T follicular helper cell (primary cell): ENCODE data around the gene SLC7A6.
A peak's percentile ranks its signal among the peaks of the same experiment; 100 is the strongest.

Experiments
- DNase-seq: peaks from one replicate; pipeline ENCODE4 v3.0.0-alpha.2; 2020; ENCODE audit warnings: low read depth
- total RNA-seq, 2 experiments: gene quantifications; one replicate each; lab custom pipeline; 2026; lab: John Stamatoyannopoulos, UW

The SLC7A6 gene
- total RNA-seq: 167 to 231 reads per million in 2 experiments

DNA sequence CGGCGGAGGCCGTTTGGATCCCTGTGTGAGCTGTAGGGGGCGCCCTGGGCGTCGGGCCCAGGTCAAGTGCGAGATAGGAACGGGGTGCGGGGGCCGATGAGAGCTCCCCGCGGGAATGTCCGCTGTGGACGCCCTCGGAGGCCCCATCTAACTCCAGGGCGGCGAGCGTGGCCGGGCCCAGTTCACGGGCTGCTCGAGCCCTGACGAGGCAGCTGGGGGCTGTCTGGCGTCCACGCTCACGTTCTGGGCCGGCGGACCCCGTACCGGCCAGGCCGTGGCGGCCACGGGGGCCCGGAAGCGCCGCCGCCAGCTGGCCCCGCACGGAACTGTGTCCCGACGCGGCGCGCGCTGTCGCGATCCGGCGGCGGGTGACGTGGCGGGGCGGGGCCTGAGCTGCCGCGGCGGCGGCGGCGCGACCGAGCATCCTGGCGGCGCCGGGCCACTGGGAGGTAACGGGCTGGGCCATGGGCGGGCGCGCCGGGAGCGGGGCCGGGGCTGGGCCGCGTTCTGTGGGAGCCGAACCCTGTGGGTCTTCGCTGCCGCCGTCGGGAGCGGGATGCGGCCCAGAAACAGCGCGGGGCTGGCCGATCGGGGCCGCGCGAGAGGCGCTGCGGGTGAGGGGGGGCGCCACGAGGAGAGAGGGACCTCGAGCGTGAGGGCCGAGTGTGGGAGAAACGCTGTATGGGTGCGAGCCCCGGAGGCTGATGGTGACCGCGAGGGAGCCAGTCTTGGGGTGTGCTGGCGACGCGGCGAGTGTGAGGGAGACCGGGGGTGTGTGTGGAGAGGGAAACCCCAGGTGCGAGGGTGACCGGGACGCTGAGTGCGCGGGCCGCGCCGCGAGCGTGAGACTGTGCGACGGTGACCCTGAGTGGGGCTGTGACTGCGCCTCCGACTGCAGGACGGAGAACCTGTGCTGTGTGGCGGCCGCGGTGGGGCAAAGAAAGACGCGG, at the start of gene SLC7A6:
SLC7A6 (plus strand) TSS at position 399 of the 950 bp plus-strand sequence. CDS start 10,201 bp downstream, outside the sequence.
- peak; percentile 79 for DNase-seq

DNA sequence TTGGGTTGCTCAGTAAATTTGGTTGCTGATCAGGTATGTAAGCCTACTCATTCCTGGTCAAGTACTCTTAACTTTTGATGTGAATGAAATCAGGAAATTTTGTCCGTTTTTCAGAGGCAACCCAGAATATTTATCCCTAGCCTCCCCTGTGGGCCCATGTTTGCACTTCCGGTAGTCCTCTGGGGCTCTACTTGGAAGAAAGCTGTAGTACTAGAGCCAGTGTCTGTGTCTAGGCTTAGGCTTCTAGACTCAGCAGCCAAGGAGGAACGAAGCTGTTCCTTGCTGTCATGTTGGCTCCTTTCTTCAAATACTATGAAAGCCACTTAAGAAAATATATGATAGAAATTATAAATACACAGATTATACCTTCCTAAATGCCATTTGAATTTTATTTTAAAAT, 49.6 kb upstream of the SLC7A6 start:
- no peak for DNase-seq

DNA sequence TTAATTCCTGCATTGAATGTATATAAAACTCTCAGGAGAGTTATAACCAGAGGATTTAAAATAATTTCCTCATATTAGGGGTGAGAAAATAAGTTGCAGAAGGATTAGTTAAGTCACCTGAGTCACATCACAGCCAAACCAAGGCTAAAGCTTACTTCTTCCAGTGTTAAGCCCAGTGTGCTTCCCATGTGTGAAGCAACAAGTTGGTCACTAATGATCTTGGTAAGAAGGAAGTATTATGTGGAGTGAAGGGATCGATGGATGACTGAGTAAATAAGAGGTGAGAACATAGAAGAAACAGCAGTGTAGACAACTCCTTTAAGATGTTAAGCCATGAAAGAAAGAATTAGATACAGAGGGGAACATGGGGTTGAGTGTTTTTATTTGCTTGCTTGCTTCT, 49.0 kb upstream of the SLC7A6 start:
- no peak for DNase-seq

DNA sequence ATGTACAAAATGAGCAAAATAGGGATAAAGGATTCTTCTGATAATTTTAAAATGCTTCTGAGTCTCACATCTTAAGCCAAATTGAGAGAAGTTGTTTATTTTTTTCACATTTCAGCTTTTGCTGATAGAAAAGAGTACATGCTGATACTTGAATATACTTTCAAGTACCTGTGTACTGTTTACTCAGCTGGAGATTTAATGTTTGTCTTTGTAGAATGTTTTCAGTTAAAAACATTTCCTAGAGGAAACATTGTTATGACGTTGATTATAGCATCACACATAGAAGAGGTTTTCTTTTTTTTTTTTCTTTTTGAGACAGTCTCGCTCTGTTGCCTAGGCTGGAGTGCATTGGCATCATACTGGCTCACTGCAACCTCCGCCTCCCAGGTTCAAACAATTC, 48.1 kb upstream of the SLC7A6 start:
- DNase-seq: no peak

DNA sequence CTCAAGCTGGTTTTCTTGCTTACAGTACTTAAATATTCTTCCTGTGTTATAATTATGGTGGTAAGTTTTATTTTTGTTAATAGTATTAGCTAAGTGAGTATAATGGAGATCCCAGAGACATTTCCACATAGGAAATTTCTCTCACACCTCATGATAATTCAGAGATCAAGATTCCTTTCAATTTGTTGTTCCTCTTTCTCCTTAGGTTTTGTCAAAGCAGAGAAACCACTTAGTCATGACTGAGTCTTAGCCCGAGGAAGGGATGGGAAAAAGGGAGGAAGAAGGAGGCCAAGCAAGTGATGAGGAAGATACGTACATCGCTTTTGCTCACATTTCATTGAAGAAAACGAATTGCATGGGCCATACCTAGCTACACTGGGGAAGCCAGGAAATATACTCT, 46.8 kb upstream of the SLC7A6 start:
- no peak for DNase-seq

DNA sequence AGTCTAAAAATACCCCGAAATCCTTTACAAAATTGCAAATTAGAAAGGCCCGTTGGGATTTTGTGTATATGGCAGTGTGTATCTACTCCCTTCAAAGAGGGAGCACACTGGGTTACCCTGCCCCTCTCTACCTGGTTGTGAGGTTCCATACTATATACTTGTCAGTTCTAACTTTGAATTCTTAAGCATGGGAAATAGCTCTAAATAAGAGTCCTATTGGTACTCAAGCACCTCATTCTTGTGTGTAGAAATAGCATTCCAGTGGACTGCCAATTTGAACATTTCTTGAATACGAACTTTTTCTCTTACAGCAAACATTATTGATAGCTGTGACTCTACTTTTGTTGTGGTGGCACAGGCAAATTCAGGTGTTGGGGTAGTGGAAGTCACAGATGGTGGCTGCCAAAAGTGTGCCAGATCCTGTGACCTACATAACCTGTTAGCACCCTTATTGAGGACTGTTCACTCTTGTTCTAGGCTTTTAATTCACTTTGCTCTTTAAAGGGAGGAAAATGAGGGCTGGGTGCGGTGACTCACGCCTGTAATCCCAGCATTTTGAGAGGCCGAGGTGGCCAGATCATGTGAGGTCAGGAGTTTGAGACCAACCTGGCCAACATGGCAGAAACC, 44.5 kb upstream of the SLC7A6 start:
- DNase-seq: no peak

DNA sequence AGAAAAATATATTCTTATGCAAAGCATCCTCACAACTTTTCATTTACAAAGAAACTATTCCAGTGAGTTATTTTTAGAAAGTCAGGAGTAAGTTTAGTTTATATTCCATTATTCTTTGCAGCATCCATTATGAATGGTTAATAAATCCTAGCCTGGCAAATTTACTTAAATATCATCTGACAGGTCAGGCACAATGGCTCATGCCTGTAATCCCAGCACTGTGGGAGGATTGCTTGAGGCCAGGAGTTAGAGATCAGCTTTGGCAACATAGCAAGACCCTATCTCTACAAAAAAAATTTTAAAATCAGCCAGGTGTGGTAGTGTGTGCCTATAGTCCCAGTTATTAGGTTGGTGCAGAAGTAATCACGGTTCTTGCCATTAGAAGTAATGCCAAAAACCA, 41.3 kb upstream of the SLC7A6 start:
- DNase-seq: no peak

DNA sequence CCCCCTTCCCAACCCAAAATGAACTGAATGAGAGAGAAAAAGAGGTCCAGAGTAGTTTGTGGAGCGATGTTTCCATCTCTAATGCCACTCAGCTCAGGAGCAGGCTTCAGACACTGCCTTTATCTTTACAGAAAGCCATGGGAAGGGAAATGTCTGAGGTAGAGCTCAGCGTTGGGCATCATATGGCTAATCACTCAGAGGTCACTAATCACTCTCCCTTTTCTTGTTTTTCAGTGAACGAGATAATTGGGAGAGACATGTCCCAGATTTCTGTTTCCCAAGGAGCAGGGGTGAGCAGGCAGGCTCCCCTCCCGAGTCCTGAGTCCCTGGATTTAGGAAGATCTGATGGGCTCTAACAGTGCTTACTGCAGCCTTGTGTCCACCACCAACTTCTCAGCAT, 38.2 kb upstream of the SLC7A6 start:
- no peak for DNase-seq

DNA sequence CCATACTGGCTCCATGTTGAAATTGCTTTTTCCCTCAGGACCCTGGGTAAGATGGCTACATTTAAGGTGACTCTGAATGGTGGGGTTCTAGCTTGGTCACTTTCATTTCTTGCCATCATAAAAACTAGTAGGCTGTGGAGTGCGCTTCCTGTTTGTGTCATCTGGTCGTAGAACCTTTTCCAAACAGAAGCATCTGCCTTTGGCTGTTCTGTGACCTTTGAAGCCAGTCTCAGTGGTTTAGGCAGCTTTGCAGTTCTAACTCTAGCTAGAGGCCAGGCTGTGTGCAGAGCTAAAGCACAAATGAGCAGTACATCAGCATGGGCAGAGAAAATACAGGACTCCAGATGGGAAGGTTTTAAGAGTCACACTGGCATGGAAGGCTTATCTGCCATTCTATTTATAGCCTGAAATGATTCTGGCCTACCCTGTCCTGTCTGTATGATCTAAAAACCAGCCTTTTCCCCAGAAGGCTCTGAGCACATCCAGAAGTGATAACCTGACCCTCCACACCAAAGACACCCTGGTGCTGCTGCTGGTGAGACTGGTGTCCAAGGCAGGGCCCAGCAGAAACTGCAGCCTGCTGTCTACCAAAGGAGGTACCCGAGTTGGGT, 37.0 kb upstream of the SLC7A6 start:
- no peak for DNase-seq

DNA sequence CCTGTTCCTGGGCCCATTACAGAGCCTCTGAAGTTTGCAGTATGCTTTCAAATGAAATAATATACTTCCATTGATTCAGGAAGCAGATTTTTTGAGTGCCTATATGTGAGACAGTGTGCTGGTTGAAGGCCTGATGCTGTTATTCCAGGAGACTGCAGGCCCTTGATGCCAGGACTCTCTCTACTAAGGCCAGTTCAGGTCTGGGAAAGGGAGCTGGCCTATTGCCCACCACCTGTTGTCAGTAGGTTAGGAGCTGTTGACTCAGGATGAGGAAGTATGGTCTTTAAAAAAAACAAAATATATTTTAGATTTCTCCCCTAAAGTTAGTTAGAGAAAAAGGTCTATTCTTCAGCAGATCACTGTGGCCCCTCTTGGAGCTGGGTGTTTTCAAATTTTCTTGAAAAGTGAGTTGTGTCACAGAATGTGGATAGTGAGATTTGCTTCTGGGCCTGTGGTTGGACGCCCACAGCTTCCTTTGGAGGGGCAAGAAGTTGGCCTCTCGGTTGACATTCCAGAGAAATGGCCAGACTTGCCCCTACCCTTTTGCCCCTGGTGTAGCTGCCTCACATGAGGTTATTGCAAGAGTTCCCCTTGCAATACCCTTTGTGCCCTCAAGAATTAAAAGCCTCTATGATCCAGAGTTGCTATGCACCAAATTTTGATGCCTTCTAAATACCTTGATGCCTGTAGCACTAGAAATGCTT, 36.3 kb upstream of the SLC7A6 start:
- no peak for DNase-seq

DNA sequence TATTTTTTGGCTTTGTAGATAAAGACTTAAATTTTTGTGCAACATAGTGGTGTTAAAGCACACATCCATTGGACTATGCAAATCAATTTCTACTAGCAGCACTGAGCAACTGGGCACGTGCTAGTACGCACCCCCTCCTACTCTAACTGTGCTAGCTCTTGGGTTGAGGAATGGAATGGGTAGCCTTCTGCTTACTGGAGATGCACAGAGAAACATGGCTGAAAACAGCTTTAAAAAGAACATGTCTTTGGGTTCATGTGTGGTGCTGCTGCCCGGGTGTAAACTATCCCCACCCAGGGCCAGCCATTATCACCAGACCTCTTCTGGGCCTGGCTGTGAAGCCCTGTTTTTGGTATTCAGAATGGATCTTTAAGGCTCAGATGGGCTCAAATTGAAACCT, 35.7 kb upstream of the SLC7A6 start:
- DNase-seq: no peak

DNA sequence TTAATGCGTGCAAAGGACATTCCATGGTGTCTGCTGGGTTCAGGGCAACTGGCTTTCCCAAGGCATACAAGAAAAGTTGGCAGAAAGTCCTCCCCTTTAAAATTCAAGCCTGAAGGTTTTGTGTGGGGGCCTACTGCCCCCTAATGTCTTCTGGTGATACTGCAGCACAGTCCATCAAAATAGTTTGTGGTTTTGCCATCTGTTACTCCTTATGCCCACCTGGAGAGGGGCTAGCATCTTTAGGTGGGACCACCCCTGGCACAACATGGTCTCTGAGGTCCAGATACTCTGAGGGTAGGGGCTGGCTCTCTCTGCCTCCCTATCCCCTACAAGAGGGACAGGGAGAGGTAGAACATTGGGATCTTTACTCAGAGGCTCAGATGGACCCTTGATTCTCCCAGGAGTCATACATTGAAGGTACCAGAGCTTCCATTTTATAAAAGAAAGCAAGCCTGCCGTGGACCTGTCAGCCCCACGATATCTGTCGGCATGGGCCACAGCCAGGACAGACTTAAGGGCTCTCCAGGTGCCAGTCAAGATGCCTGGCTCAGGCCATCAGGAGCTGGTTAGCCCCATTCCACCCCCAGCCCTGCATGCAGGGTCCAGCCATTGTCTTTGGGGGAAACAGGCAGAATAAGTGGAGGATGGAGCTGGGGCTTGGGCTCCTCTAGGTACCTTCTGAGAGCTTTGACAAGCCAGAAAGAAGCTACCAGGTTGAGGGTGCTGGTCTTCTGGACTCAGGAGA, 34.7 kb upstream of the SLC7A6 start:
- peak; percentile 31 for DNase-seq

DNA sequence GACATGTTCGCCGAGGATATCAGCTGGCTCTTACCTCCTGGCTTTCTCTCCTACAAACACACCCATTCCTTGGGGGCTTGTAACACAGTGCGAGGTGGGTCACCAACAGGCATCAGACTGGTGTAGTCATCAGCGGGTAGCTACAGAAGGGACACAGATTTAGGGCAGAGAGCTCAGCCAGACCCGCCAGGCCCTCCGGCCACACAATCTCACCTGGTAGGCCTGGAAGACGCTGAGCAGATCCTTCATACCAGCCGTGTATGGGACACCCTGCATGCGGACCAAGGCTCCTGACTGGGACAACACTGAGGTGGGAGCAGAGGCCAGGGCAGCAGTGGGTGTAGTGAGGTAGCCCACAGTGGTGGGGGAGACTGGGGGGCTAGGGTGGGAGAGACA, 34.2 kb upstream of the SLC7A6 start:
- DNase-seq: no peak

DNA sequence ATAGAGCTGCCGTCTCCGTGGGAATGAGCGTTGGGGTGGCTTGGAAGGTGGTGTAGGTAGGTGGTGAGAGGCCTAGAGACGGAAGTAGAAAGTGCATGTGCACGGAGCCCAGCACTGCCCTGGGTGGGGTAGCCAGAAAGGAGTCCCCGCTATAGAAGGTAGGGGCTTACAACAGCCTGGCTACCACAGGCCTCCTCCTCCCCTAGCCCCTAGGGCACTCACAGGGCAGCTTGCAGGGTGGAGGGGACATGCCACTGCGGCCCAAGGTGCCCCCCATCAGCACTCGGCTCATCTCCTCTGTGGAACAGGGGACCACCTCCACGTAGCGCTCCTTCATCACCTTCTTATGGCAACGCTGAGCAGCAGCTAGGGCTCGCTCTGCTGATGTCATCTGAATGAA, 33.4 kb upstream of the SLC7A6 start:
- no peak for DNase-seq

DNA sequence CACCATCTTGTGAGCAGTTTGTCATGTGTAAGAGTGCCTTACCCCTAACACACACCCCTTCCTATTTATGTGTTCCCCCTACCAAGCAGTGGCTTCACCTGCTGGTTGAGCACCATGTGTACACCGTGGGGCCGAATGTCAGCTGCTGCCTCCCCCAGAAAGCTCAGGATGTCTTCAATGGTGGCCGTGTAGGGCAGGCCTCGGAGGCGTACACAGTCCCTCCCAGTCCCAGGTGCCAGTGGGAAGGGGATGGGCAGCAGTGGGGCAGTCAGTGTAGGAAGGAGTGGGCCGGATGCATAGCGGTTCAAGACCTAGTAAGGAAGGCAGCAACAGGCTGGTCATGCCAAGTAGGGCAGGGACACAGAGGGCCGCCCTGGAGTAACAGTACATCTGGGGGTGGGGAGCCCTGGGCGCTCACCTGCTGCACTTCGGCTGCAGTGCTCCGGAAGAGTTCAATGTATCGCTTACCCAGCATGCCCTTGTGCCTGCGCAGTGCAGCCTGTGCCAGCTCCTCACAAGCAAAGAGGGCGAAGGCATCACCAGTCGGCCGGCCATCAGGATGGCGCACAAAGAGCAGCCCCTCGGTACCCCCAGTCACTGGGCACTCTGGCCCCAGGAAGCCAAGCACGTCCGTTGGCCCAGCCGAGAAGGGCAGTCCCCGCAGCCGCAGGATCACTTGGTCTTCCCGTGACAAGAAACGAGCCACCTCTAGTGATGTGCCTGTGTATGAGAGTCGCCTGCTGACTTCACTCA, 32.8 kb upstream of the SLC7A6 start:
- no peak for DNase-seq

DNA sequence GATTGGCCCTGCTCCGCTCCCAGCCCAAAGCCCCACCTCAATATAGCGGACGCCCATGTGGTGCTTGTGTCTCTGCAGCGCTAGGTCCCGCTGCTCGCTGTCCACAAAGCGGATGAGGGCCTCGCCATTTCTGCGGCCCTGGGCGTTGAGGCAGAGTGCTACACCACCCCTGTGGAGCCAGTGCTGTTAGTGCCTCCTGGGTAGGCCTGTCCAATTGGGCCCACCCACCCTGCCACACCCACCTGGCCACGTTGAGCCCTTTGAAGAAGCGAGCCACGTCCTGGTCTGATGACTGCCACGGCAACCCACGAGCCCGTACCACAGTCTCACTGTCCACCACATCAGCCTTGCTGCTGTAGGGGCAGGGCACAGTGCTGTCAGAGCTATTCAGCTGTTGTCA, 32.0 kb upstream of the SLC7A6 start:
- DNase-seq: no peak

DNA sequence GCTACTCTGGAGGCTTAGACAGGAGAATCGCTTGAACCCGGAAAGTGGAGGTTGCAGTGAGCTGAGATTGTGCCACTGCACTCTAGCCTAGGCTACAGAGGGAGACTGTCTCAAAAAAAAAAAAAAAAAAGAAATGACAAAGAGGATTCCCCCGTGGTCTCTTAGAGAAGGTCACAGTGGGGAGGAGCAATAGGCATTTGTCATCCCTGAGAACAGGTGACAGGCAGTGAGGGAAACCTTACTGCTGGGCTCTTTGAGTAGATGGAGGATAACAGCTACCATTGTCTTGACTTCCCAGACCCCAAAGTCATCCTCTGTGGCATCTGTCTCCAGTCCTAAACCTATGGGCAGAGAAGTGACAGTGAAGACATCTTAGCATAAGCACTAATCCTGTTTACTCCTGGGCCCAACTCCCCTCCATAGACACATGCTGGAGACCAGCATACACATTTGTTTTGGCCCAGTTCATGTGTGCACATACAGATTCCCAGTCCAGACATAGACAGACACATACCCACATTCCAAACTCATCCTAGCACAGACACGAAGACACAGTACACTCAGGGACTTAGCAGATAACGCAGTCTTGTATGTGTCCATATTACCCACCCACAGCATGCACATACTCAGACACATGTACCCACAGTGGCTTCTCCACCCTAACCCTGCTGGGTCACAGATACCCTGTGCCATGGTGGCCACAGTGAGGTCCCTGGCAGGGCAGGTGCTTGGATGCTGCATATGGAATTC, 31.1 kb upstream of the SLC7A6 start:
- DNase-seq: no peak

DNA sequence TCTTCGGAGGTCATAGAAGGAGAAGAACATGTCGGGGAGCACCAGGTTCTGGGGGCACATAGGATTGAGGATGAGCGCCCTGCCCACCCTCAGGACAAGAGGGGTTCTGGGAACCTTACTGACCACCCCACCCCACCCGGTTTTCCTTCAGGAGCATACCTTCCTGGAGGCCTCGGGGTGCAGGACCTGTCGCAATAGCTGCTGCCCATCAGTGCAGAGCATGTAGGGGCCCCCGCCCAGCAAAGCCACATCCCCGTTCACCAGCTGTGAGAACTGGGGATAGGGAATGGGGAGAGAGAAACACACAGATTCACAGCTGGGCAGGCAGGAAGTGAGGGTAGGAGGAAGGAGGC, 30.5 kb upstream of the SLC7A6 start:
- no peak for DNase-seq

DNA sequence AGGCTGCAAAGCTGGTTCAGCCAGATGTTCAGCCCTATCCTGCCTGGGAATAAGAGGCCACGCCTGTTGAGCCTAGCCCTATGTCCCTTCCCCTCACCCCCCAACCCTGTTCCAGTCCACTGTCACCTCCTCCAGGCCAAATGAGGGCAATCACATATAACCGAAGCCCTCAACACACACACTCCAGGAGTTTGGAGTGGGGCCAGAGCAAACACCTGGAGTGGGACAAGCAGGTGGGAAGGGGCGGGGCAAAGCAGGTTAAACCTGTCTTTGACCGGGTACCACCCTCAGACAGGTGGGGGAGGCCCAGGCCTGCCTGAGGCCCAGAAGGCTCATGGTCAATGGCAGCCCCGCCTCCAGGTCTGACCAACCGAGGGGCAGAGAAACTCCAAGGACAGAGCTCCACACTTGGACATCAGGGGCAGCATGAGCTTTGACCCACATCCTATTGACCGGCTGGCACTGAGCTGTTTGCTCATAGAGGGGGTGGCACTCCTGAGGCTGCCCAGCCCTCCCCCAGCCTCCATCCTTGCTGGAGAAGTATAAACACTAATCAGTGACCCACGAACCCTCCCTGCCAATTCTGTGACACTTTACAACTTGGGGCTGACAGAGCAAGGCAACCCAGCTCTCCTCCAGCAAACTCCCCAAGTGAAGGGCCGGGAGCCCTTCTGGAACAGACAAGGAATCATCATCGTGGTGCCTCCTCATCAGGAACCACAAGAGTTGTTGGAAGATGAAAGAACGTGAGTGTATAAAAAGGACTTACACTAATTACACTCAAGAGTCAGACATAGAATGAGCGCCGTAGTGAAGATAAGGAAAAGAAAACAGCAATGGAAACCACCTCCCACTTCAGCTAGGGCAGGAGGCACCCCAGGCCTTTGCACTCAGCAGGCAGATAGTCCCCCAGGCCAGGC, 29.9 kb upstream of the SLC7A6 start:
- no peak for DNase-seq
